Upper lobe of right lung (tissue), 1 donor: ENCODE measurements around the gene MYOCD. TPM values are rescaled to one million over a fixed set of nuclear protein-coding genes. Genes with fewer than 3 reads are reported as not detected.

ENCODE experiments used
- ATAC-seq: fragments of 200-7000 bp; cut with Tn5 transposase; one replicate; pipeline ENCODE4 v1.9.1; 2020; ENCODE audit warnings: mild to moderate bottlenecking, moderate library complexity
- DNase-seq: peaks from one replicate; pipeline ENCODE4 v3.0.0-alpha.2; 2020
- H3K27ac ChIP-seq: fragments of 200-600 bp; one replicate; pipeline ENCODE4 v1.8.0; 2022
- H3K27me3 ChIP-seq: fragments of 200-600 bp; one replicate; pipeline ENCODE4 v1.8.0; 2022; ENCODE audit warnings: mild to moderate bottlenecking
- H3K36me3 ChIP-seq: fragments of 200-600 bp; one replicate; pipeline ENCODE4 v1.8.0; 2022
- H3K4me1 ChIP-seq: fragments of 200-600 bp; one replicate; pipeline ENCODE4 v1.8.0; 2022
- H3K4me3 ChIP-seq: fragments of 200-600 bp; one replicate; pipeline ENCODE4 v1.8.0; 2022; ENCODE audit warnings: mild to moderate bottlenecking
- H3K9me3 ChIP-seq: fragments of 200-600 bp; one replicate; pipeline ENCODE4 v1.8.0; 2022
- CTCF ChIP-seq: fragments of 200-600 bp; IDR thresholded peaks from one replicate; pipeline ENCODE4 v1.8.0; 2022; ENCODE audit warnings: antibody characterized with exemption
- intact Hi-C: fragments of 100-400 bp; cut with DNase I; formaldehyde crosslinking; loops from one replicate; pipeline ENCODE4 v1.11.0; 2022
- long read RNA-seq: library from polyadenylated mRNA; unstranded; transcript quantifications from one replicate; pipeline ENCODE4 v2.0.0, GENCODE V29; 2021
- total RNA-seq: library from RNA; stranded (reverse); fragmentation: NEBNext Ultra II Directional; extraction: Animal tissue kit (Norgen Biotek cat#: 25700); gene quantifications from one replicate; pipeline ENCODE4 v1.2.1, GENCODE V29; 2021
- donor health status: DM: no; HTN: yes; CAD: no; lungs with severe emphysema.

MYOCD gene
- total RNA-seq, result 4.1 TPM
- long read RNA-seq, result 0 reads

- Histone ChIP-seq H3K9me3 (no peaks in the 10 kb centered on the region), H3K27me3 (peaks cover 49% of the 10 kb centered on the region), H3K4me3 (peak within 1 kb of the TSS; percentile 51), H3K27ac (peak within 1 kb of the TSS; percentile 6), H3K4me1 (no peaks in the 10 kb centered on the region), H3K36me3 (no peaks in the 10 kb centered on the region)
- DNase-seq (peak; percentile 65), ATAC-seq (peak; percentile 50)
- intact Hi-C loops, result no loop called here
- no peak for TF ChIP-seq CTCF
Measured at GRCh38 chr17:12665263-12666210, at the start of gene MYOCD. Gene MYOCD, plus strand, starts transcription at chr17:12665890. Its CDS starts 299 bp downstream, at chr17:12666189.

- no peak for ATAC-seq
- Histone ChIP-seq H3K36me3 (no peaks in the 10 kb centered on the region), H3K4me1 (no peaks in the 10 kb centered on the region), H3K27me3 (no peaks in the 10 kb centered on the region), H3K9me3 (no peaks in the 10 kb centered on the region), H3K4me3 (no peak overlapping the region), H3K27ac (no peak overlapping the region)
- TF ChIP-seq CTCF, result no peak
- DNase-seq, result no peak
- intact Hi-C loops, result no loop called here
Measured at GRCh38 chr17:12616161-12616560, 49.5 kb upstream of the MYOCD start.

- intact Hi-C loops, result no loop called here
- Histone ChIP-seq H3K36me3 (no peaks in the 10 kb centered on the region), H3K4me3 (no peak overlapping the region), H3K27me3 (no peaks in the 10 kb centered on the region), H3K27ac (no peak overlapping the region), H3K4me1 (no peaks in the 10 kb centered on the region), H3K9me3 (no peaks in the 10 kb centered on the region)
- TF ChIP-seq CTCF, result no peak
- no peak for ATAC-seq
- DNase-seq, result no peak
Measured at GRCh38 chr17:12618557-12618956, 47.1 kb upstream of the MYOCD start.

GRCh38 chr17:12619459-12620199 is 46.1 kb upstream of the MYOCD start:
- no peaks in the 10 kb centered on the region for H3K36me3 ChIP-seq
- no peaks in the 10 kb centered on the region for H3K27me3 ChIP-seq
- DNase-seq, result no peak
- H3K9me3 ChIP-seq, result no peaks in the 10 kb centered on the region
- H3K4me3 ChIP-seq, result no peak overlapping the region
- no peaks in the 10 kb centered on the region for H3K4me1 ChIP-seq
- no peak for TF ChIP-seq CTCF
- no peak overlapping the region for H3K27ac ChIP-seq
- intact Hi-C loops, result no loop called here
- ATAC-seq, result no peak

GRCh38 chr17:12620200-12620720 is 45.4 kb upstream of the MYOCD start:
- Histone ChIP-seq H3K36me3 (no peaks in the 10 kb centered on the region), H3K4me3 (no peak overlapping the region), H3K9me3 (no peaks in the 10 kb centered on the region), H3K27me3 (no peaks in the 10 kb centered on the region), H3K4me1 (no peaks in the 10 kb centered on the region), H3K27ac (no peak overlapping the region)
- no peak for TF ChIP-seq CTCF
- DNase-seq, result no peak
- intact Hi-C loops, result no loop called here
- ATAC-seq, result no peak
